GM19023 (cell line): ENCODE measurements around the gene QRICH1.

Experiments
- ATAC-seq: cut with Tn5 transposase; IDR thresholded peaks from one replicate; pipeline ENCODE4 v1.9.1; 2021; ENCODE audit warnings: mild to moderate bottlenecking, moderate library complexity; ENCODE audit not compliant: unreplicated experiment

The QRICH1 gene, protein sequence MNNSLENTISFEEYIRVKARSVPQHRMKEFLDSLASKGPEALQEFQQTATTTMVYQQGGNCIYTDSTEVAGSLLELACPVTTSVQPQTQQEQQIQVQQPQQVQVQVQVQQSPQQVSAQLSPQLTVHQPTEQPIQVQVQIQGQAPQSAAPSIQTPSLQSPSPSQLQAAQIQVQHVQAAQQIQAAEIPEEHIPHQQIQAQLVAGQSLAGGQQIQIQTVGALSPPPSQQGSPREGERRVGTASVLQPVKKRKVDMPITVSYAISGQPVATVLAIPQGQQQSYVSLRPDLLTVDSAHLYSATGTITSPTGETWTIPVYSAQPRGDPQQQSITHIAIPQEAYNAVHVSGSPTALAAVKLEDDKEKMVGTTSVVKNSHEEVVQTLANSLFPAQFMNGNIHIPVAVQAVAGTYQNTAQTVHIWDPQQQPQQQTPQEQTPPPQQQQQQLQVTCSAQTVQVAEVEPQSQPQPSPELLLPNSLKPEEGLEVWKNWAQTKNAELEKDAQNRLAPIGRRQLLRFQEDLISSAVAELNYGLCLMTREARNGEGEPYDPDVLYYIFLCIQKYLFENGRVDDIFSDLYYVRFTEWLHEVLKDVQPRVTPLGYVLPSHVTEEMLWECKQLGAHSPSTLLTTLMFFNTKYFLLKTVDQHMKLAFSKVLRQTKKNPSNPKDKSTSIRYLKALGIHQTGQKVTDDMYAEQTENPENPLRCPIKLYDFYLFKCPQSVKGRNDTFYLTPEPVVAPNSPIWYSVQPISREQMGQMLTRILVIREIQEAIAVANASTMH

DNA sequence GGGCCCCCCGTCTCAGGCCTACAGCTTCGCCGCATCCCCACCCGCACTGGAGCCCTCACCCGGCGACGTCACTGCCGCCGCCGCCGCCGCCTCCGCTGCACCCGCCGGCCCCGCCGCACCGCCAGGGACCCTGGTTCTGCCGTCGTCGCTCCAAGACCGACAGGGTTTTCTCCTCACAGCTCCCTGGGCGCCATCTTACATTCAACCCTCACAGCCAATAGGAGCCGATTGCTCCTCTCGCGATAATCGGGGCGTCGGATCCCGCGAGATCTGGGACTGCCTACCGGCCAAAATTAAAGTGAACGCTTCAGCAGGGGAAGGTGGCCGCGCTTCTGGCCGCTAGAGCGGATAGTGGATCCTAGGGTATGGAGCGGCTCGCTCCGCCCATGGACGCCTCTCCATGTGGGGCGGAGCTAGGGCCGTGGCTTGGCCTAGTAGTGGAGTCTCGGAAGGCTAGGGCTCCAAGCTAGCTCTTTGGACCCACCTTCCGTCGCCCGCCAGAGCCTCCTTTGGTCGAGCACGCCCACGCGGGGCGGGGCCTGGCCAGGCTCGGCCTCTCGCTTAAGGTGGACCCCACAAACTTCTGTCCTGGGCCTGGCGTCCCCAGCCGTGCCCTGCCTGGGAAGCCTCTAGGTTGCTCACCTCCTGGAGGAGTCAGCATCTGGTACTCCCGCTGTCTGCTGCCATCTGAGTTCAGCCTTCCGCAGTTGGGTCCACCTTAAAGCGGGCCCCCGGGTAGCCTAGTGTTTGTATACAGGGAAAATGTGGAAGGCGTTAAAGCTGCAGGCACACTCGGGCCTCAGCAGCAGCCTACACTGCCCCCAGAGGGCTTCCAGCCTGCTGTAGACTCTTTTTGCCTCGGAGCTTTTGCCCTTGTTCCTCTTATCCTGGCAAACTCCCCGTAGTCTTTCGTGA lies at the start of gene QRICH1:
Gene QRICH1, minus strand, starts transcription at position 219 of the 915 bp plus-strand sequence. CDS start 17,054 bp downstream, outside the sequence.
- peak; percentile 83 for ATAC-seq

DNA sequence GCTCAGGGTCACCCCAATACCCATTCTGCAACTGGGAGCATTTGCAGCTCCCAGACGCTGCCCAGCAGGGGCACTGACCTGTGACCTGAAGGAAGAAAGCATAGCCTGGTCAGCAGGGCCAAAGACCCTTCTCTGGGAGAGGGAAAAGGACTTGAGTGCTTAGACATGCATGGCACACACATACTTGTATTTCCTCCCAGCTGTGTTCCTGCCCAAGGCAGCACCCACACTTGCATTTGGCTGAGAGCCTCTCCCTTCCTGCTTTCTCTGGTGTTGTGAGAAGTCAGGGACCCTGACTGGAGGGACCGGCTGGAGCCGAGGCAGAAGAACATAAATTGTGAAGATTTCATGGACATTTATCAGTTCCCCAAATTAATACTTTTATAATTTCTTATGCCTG lies 46.2 kb upstream of the QRICH1 start:
- no peak for ATAC-seq

DNA sequence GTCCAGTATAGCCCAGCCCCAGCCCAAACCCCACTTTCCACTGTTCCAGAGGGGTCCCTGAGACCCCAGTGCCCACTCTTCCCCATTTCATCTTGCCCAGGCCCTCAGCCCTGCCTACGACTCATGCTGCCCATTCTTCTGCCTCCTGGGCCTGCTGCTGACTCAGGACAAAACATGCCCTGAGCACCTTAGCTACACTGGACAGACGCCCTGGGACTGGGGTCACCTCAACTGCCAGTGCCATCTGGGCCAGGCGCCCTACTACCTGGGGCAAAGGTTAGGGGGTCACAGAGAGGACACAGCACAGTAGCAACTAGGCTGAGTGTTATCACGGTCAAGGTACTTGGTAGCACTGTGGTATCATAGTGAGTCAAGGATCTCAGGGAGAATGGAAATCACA lies 41.6 kb upstream of the QRICH1 start:
- no peak for ATAC-seq

DNA sequence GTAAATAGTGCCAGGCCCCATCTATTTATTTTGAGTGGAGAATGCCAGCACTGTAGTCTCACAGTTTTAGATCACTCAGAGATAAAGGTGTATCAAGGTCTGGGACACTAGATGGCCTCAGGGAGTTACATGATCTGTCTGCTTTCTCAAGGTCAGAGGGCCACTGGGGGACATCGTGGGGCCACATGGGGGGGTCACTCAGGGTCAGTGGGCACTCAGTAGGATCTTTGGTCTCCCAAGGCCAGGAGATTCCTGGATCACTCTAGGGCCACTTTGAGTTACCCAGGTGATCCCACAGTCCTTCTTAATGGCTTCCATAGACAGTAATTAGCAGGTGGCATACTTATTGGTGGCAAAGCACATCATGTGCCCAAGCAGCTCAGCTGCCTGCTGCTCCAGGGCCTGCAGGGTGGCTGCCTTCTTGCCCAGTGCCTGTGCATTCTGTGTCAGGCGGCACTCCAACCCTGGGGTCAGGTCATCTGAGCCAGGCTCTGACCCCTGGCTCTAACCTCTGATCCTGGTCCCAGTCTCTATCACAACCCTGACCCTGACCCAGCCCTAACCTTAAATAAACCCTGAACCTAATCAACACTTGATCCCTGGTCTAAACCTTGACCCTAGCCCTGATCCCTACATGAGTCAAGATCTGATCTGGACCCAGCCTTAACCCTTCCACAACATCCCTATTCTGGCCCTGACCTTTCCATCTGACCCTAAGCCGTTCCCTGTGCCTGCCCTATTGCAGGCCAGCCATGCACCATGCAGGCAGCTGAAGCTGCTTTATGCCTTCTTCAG lies 40.8 kb upstream of the QRICH1 start:
- ATAC-seq, result no peak

- no peak for ATAC-seq
Measured at GRCh38 chr3:49133226-49133951, 39.5 kb upstream of the QRICH1 start.

GRCh38 chr3:49132437-49133225 lies 38.8 kb upstream of the QRICH1 start, which contains the start of gene LAMB2:
Gene LAMB2, minus strand, starts transcription at chr3:49133050. Its CDS starts 183 bp downstream, at chr3:49132867.
- ATAC-seq, result no peak

- no peak for ATAC-seq
Measured at GRCh38 chr3:49132073-49132436, 38.2 kb upstream of the QRICH1 start.

DNA sequence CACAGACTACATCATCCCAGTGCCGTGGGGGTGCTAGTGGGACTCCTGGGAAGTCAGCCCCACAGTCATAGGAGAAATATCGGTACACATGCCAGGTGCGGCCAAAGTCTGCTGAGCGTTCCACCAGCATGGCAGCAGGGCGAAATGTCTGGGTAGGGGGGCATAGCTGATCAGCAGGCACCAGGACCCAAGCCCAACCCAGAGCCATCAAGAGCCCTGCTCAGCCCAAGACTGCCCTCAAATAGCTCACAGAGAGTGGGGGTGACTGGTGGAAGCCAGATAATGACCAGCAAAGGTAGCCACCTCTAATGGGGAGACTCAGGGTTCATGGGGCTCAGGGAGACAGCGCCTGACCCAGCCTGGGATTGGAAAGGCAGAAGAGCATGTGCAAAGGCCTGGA lies 37.7 kb upstream of the QRICH1 start:
- no peak for ATAC-seq

GRCh38 chr3:49131040-49131439 lies 37.2 kb upstream of the QRICH1 start:
- no peak for ATAC-seq

GRCh38 chr3:49124991-49125670 lies 31.3 kb upstream of the QRICH1 start:
- no peak for ATAC-seq

GRCh38 chr3:49124203-49124602 lies 30.3 kb upstream of the QRICH1 start:
- no peak for ATAC-seq

- no peak for ATAC-seq
Measured at GRCh38 chr3:49123687-49124086, 29.8 kb upstream of the QRICH1 start.

DNA sequence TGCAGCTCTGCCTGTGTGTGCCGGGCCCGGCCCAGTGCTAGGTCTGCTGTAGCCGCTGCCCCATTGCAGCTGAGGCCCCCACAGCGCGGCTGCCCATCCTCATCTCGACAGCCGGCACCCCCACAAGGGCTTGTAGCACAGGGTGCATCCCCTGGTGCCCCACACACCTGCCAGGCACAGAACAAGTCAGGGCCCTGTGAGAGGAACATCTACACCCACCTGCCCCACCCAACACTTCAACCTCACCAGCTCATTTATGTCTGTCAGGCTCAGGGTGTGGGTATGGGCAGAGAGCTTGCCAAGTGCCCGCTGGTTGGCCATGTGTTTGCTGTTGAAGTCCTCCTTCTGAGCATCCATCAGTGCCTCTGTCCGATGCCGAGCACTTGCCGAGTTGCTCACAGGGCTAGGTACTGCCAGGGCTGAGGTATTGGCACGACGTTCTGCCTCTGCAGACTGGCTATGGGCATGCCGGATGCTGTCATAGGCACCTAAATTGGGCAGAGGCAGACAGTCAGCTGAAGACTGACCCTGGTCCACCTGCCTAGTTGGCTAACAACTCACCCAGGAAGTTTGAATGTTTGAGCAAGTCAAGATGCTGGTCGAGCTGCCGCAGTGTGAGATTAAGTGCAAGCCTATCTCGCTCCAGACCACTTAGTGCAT lies 29.1 kb upstream of the QRICH1 start:
- ATAC-seq, result no peak

GRCh38 chr3:49122451-49122850 lies 28.6 kb upstream of the QRICH1 start:
- no peak for ATAC-seq

GRCh38 chr3:49122022-49122421 lies 28.2 kb upstream of the QRICH1 start:
- no peak for ATAC-seq

GRCh38 chr3:49121132-49121736 lies 27.4 kb upstream of the QRICH1 start:
- ATAC-seq, result no peak

GRCh38 chr3:49120438-49121131 lies 26.7 kb upstream of the QRICH1 start, which contains the start of gene USP19:
Gene USP19, minus strand, starts transcription at chr3:49120823. Its CDS starts 1,678 bp downstream, at chr3:49119145.
- peak; percentile 88 for ATAC-seq
